ENCODE measurements around the gene VAMP7.
"Not testable (repeated sequence)": the region's sequence is repeated elsewhere in the genome, so short reads cannot be mapped to it uniquely, and the experiment has no call there.

VAMP7 gene

DNA sequence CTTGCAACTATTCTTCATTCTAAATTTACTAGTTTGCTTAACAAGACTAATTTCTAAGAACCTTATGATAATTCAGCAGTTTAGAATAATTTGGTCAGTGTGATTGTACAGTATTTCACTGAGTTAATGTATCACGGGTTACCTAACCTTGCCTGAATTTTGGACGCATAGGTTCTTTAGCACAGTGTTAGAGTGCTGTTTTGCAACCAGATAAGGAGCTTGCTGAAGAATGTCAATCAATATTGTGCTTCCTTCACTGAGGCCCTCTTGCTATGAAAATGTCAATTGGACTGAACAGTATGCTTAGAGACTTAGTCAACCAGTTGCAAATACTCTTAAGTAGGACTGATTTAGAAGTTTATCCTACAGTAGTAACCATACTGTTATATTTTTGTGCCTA is 19.6 kb downstream of the VAMP7 start:
- in situ Hi-C loops (cut with MboI; ENCODE audit: low sequenced_read_pairs), result no loop called here

DNA sequence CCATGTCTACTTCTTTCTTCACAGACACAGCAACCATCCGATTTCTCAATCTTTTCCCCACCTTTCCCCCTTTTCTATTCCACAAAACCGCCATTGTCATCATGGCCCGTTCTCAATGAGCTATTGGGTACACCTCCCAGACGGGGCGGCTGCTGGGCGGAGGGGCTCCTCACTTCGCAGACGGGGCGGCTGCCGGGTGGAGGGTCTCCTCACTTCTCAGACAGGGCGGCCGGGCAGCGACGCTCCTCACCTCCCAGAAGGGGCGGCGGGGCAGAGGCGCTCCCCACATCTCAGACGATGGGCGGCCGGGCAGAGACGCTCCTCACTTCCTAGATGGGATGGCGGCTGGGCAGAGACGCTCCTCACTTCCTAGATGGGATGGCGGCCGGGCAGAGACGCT is 26.5 kb downstream of the VAMP7 start:
- in situ Hi-C loops (cut with MboI; ENCODE audit: low sequenced_read_pairs), result not testable (repeated sequence)

DNA sequence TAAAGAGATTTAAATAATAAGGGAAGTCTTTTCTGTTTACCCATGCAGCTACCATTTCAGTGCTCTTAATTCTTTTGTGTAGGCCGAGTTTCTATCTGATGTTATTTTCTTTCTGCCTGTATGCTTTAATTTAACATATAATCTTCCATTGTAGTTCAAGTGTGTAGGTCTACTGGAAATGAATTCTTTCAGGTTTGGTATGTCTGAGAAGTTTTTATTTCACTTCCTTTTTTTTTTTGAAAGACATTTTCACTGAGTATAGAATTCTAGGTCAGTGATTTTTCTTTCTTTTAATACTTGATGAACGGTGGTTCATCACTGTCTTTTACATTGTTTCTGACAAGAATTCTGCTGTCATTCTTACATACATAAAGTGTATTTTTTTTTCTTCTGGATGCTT is 42.1 kb downstream of the VAMP7 start:
- in situ Hi-C loops (cut with MboI; ENCODE audit: low sequenced_read_pairs), result no loop called here

DNA sequence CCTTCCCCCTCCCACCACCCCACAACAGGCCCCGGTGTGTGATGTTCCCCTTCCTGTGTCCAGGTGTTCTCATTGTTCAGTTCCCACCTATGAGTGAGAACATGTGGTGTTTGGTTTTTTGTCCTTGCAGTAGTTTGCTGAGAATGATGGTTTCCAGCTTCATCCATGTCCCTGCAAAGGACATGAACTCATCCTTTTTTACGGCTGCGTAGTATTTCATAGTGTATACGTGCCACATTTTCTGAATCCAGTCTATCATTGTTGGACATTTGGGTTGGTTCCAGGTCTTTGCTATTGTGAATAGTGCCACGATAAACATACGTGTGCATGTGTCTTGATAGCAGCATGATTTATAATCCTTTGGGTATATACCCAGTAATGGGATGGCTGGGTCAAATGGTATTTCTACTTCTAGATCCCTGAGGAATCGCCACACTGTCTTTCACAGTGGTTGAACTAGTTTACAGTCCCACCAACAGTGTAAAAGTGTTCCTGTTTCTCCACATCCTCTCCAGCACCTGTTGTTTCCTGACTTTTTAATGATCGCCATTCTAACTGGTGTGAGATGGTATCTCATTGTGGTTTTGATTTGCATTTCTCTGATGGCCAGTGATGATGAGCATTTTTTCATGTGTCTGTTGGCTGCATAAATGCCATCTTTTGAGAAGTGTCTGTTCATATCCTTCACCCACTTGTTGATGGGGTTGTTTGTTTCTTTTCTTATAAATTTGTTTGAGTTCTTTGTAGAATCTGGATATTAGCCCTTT is 49.9 kb downstream of the VAMP7 start:
- in situ Hi-C loops (cut with MboI; ENCODE audit: low sequenced_read_pairs), result not testable (repeated sequence)

DNA sequence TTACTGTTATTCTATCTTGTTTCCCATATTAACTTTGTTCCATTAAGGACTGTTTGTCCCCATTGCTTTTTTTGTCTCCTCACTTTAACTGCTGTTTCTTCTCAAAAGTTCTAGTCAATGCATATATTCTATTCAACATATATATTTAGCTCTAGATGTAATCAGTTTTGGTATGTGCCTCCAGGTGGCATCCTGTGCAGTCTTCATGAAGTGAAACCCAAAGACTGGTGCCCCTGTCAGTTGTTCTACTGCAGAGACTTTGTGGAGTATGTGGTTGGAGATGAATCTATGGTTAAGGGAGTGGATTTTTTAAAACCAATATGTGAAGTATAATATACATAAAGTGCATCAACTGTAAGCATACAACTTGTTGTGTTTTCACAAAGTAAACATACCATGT is 57.0 kb downstream of the VAMP7 start:
- in situ Hi-C loops (cut with MboI; ENCODE audit: low sequenced_read_pairs), result no loop called here

DNA sequence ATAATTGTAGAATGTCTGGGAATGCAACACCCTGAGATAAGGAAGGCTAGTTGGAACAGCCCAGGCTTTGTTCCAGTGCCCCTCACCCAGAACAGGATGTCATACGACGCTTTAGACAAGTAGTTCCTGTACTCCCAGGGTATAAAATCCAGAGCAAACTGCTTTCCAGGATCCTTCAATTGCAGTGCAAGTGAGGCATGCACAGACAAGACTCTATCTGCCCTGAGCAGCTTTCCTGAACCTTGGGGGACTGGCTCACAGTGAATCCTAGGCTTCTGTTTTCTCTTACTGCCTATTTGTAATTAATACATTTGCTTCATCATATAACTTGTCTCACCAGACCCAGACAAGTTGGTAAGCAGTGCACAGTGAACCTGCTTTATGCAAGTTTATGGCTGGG is 68.0 kb downstream of the VAMP7 start:
- in situ Hi-C loops (cut with MboI; ENCODE audit: low sequenced_read_pairs), result no loop called here

DNA sequence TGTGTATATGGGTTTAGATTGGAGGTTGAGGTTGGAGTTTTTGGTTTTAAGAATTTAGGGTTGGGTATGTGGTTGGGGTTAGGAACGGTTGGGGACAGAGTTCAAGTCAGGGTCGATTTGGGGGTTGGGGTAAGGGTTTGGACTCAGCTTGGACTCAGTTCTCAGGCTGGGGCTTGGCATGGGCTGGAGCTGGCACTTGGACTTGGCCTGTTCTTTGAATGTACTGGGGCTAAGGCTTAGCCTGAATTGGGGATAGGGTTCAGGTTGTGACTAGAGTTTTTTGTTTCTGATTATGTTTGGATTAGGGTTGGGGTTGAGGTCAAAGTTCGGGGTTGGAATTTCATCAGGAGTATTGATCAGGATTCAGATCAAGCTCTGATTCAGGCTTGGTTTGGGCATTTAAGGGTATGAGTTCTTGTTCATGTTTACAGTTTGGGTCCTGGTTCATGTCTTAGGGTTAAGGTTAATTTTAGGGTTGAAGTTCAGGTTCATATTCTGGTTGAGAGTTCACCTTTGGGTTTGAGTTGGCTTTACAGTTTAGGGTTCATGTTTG is 70.2 kb downstream of the VAMP7 start:
- in situ Hi-C loops (cut with MboI; ENCODE audit: low sequenced_read_pairs), result no loop called here

DNA sequence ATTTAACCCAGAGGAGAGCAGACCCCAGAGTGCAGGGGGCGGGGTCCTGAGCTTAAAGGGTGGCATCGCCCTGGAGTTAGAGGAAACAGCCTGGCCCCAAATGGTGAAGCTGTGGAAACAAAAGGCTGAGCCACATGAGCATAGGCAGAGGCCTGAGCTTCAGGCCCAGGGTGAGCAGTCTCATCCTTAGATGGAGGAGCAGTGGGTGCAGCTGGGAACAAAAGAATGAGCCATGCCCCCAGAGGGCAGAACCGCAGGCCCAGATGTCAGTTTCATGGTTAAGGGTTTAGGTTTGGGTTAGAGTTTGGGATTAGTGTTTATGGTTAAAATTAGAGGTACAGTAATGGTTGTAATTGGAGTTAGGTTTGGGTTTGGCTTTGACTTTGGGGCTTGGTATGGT is 71.9 kb downstream of the VAMP7 start:
- in situ Hi-C loops (cut with MboI; ENCODE audit: low sequenced_read_pairs), result no loop called here

DNA sequence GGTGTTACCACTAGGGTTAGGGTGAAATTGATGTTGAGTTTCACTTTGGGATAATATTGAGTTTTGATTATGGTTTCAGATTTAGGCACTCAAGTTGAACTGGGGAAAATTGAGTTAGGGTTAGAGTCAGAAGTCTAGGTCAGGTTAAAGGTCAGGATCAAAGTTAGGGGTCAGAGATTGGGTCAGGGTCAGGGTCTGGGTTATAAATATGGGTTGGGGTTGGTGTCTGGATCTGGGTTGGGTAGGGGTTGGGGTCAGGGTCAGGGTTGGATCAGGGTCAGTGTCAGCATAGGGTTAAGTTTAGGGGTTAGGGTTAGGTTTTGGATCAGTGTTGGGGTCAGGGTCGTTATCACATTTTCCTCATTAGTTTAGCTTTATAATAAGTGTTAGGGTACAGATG is 73.6 kb downstream of the VAMP7 start:
- in situ Hi-C loops (cut with MboI; ENCODE audit: low sequenced_read_pairs), result no loop called here

DNA sequence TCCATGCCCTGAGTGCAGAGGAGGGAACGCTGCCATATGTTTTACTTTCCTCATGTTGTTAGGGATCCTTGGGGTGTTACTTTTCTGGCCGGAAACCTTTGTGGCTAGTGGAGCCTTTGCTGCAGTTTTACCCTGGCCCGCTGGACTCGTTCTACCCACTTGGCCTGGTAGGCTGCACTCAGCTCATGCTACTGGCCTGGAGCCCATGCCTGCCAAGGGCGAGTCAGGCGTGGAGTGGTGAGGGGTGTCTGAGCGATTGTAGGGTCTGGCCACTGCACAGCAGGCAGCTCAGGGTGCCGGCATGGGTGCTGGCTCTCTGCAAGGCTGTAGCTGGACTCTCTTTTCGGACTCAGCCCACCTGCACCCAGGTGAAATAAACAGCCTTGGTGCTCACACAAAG is 75.0 kb downstream of the VAMP7 start:
- in situ Hi-C loops (cut with MboI; ENCODE audit: low sequenced_read_pairs), result no loop called here

DNA sequence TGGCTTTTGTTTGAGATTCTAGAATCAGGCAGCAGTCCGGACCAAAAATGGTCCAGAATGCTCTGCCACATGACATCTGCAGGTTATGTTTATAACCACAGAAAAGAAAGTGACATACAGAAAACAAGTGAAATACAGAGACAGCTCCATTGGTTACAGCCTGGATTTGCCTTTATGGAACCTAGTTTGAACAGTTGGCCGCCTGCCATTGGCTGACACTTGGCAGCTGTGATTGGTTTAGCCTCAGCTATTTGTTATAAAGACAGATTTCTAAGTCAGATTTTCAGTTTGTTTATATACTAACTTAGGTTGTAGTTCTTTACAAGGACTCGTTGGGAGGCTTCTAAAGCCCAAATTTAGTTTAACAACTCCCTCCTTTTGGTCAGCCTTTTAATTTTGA is 75.5 kb downstream of the VAMP7 start:
- in situ Hi-C loops (cut with MboI; ENCODE audit: low sequenced_read_pairs), result no loop called here

DNA sequence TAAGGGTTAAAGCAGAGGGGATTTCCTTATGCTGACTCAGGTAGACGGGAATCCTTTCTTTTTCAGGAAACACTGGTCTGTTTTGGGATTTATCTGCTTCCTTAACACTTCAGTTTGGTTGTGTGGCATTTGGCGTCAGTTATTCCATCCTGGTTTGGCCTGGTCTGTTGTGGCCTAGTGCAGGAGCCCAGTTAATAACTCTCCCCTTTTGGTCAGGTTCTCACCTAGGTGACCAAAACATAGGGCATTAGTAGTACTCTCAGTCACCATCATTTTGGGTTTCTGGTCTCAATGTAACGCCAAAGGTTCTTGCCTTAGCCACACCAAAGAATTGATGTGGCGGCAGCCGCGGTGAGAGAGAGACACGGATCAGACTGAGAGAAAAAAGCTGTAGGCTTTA is 76.7 kb downstream of the VAMP7 start:
- in situ Hi-C loops (cut with MboI; ENCODE audit: low sequenced_read_pairs), result no loop called here

DNA sequence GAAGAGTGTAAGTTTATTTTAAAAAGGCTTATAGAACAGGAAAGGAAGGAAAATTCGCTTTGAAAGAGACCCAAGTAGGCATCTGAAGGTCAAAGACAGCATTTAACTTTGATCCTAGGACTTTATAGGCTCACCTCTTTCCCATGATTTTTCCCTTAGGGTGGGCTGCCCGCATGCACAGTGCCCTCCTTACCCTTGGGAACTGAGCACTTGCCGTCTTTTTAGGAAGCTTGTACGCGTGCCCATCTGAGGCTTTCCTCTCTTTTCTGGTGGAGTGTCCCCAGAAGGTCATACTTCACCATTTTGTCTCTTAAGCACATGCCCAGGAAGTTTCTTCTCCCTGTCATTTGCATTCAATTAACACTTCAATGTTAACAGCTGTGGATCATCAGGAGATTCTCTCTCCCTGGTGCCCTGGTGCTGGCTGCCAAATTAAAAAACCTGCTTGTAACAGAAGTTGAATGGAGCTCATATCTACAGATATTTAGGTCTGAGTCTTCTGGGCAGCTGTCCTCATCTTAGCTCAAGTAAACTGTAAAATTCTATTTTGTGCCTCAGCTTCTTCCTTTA is 78.0 kb downstream of the VAMP7 start:
- in situ Hi-C loops (cut with MboI; ENCODE audit: low sequenced_read_pairs), result no loop called here

DNA sequence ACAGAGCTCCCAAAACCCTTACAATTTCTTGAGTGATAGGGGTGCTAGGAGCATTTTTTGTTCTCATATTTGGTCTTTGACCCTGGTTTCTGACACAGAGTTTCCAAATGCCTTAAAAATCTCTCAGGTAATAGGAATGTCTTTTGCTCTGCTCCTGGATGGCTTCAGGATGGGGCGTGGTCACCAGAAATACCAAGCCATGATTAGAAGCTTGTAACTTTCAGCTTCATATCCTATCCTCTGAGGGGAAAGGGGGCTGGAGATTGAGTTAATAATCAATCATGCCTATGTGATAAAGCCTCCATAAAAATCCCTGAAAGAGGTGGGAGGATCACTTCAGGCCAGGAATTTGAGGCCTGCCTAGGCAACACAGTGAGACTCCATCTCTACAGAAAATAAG is 81.8 kb downstream of the VAMP7 start:
- in situ Hi-C loops (cut with MboI; ENCODE audit: low sequenced_read_pairs), result no loop called here

DNA sequence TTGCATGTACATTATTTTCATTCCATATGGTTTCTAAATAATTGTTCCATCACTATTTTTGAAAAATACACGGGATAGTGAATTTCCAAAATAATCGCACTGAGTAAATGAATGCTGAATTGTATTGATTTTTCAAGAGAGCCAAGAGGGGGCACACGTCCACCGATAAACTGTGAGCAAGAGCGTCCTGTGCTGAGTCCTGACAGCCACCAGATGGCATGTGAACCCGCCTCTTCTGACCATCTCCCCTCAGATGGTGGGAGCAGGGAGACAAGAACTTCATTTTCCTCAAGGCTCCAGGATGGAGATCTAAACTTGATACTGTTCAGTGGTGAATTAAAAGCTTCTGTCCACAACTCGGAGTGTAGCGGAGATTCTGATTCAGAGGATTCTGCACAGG is 85.7 kb downstream of the VAMP7 start:
- in situ Hi-C loops (cut with MboI; ENCODE audit: low sequenced_read_pairs), result no loop called here

DNA sequence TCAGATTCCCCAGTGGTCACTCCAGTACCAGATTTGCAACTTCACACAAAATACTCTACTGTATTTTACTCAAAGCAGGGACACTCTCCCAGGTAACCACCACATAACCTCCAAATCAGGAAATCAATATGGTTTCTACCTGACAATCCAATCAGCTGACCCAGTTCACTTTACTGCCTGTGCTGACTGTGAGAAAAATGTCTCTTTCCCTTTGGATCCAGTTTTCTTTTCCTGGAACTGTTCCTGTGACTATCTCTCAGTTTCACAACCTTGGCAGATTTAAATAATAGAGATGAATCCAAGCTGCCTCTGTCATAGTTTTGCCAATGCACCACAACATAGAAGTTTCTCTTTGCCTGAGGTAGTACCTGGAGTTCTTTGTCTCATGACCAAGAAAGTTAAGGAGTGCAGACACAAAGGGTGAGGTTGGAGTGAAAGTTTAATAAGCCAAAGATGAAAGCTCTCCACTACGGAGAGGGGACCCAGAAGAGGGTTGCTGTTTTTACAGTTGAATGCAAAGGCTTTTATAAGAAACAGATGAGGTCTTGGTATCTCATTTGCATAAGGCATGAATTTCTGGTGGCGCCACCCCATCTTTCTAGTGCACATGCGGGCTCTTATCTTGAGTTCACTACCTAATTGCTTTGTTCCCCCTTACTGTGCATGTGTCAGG is 86.6 kb downstream of the VAMP7 start:
- in situ Hi-C loops (cut with MboI; ENCODE audit: low sequenced_read_pairs), result no loop called here

DNA sequence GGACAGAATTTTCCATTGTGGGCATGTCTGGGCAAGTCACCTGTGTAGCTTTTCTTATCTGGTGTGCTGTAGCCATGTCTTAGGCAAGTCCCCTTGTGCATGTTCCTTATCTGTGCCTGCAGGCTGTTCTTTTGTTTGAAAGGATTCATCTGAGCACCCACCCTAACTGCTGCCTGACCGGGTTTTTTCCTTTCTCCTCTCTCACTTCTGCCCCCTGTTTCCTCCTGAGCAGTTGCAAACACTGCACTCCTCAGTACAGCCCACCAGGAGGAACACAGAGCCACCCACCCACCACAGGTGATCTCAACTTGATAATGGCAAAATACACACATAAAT is 87.1 kb downstream of the VAMP7 start:
- in situ Hi-C loops (cut with MboI; ENCODE audit: low sequenced_read_pairs), result no loop called here

DNA sequence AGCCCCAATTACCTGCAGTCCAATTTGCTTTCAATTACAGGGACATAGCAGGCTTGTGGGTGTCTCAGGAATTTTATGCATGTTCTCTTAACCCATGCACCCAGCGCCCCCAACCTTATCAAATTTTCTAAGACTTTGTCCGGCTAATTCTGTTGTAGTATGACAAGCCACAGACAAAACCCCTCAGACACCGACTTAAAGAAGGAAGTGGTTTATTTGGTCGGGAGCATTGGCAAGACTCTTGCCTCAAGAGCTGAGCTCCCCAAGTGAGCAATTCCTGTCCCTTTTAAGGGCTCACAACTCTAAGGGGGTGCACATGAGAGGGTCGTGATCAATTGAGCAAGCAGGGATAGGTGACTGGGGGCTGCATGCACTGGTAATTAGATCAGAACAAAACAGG is 87.6 kb downstream of the VAMP7 start:
- in situ Hi-C loops (cut with MboI; ENCODE audit: low sequenced_read_pairs), result no loop called here

DNA sequence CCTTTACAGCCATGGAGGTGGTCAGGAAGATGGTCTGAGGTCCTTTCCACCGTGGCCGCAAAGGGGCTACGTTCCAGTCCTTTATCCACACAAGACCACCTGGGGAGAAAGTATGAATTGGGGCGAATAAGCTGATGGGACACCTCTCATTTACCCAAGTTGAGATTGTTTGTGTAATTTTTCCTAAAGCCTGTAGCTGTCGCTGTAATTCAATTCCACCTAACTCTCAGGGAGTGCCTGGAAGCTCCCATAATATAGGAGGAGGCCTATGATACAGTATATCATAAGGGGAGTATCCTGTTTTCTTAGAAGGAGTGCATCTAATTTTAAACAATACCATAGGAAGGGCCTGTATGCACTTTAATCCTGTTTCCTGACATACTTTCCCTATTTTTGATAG is 90.5 kb downstream of the VAMP7 start:
- in situ Hi-C loops (cut with MboI; ENCODE audit: low sequenced_read_pairs), result not testable (repeated sequence)

DNA sequence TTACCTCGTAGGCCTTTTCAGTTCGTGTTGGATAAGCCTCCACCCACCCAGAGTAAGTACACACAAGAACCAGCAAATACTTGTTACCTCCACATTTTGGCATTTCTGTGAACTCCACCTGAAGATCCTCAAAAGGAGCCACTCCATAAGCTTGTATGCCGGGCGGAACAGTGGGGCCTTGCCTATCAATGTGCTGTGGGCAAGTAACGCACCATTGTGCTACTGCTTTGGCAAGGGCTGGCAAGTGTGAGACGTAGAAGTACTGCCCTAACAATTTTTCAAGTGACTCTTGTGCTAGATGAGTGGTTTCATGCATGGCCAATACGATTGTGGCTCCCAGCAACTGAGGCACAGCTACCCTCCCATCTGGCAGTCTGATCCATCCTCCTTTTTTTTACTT is 91.1 kb downstream of the VAMP7 start:
- in situ Hi-C loops (cut with MboI; ENCODE audit: low sequenced_read_pairs), result not testable (repeated sequence)

DNA sequence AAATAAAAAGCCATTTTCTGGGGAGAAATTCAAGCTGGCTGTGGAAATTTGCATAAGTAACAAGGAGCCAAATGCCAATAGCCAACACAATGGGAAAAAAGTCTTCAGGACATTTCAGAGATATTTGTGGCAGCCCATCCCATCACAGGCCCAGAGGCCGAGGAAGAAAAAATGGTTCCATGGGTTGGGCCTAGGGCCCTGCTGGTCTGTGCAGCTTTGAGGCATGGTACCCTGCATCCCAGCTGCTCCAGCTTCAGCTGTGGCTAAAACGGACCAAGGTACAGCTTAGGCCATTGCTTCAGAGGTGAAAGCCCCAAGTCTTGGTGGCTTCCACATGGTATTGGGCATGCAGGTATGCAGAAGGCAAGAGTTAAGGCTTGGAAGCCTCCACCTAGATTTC is 102.2 kb downstream of the VAMP7 start:
- in situ Hi-C loops (cut with MboI; ENCODE audit: low sequenced_read_pairs), result no loop called here

DNA sequence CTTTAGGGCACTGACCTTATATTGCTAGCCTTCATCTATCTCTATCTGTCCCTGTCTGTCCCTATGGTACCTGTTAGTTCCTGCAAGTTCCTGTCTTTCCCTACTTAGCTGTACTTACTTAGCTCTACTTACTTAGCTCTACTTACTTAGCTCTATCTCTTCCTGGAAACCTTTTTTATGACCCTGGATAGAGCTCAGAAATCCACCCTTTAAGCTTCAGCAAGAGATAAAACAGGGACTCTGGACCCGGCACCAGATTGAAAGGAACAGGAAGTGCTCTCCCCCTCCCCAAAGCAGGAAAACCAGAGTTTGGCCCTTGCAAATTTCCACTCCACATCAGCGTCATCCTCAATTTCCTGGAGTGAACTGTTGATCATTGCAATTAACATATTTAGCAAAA is 104.1 kb downstream of the VAMP7 start:
- in situ Hi-C loops (cut with MboI; ENCODE audit: low sequenced_read_pairs), result no loop called here
